ENCODE measurements around the gene NPW. TPM values are rescaled to one million over a fixed set of nuclear protein-coding genes. Genes with fewer than 3 reads are reported as not detected.

Gene NPW
- total RNA-seq, 1 experiment from 2014 or later: 7.1 TPM

- H4K8ac ChIP-seq (replicated peaks; ENCODE audit: insufficient read length, low read depth, low read length): no peak overlapping the region
- H3K79me1 ChIP-seq (ENCODE audit: insufficient read depth, low read depth, low read length, poor library complexity, severe bottlenecking): no peaks in the 10 kb centered on the region
- H3K14ac ChIP-seq (ENCODE audit: insufficient read depth, low read length): no peak overlapping the region
- no peak overlapping the region for H3K18ac ChIP-seq (ENCODE audit: insufficient read length, low read depth, low read length)
- no peak overlapping the region for H3K27ac ChIP-seq (ENCODE audit: insufficient read length, low read depth, low read length)
- H3K36me3 Mint-ChIP-seq (ENCODE audit: insufficient read depth in 1 of 3, low read depth in 3 of 3): peaks cover 4 to 23% (median 23%) of the 10 kb centered on the region in 3 experiments; a peak in 6 of 7 replicates
- H3K9ac ChIP-seq (ENCODE audit: extremely low read depth, insufficient read length, low read length): peak overlapping the region; percentile 36
- no peak overlapping the region for H3K4ac ChIP-seq (ENCODE audit: low read depth, low read length)
- H3K9me3 Mint-ChIP-seq: no peaks in the 10 kb centered on the region
- H2AFZ ChIP-seq (ENCODE audit: low read length): no peak overlapping the region
- H3K27me3 Mint-ChIP-seq (ENCODE audit: low read depth): no peaks in the 10 kb centered on the region
- H3K79me2 ChIP-seq (ENCODE audit: insufficient read depth, low read length): no peaks in the 10 kb centered on the region
- no peak overlapping the region for H4K91ac ChIP-seq (ENCODE audit: insufficient read length, low read depth, low read length)
- H3T11ph ChIP-seq (ENCODE audit: low read length): no peak overlapping the region
- peaks cover 10 to 15% of the 10 kb centered on the region in 2 experiments for H3K4me1 Mint-ChIP-seq
- peak overlapping the region in 1 of 3 experiments; percentile 22; a peak in 1 of 7 replicates for H3K27ac Mint-ChIP-seq
- no CpG with 5 or more reads among the region's 30 CpGs for WGBS (ENCODE audit: extremely low coverage, insufficient read length, low lambda C conversion rate)
- H4K20me1 ChIP-seq (ENCODE audit: control insufficient read depth, insufficient read depth, insufficient read length): no peaks in the 10 kb centered on the region
- no peaks in the 10 kb centered on the region for H3K27me3 ChIP-seq (ENCODE audit: insufficient read depth, low read length)
- H2BK120ac ChIP-seq (ENCODE audit: low read depth, low read length, poor library complexity, severe bottlenecking): no peak overlapping the region
- H2AK5ac ChIP-seq (ENCODE audit: insufficient read length, low read length): no peak overlapping the region
- H2BK5ac ChIP-seq (ENCODE audit: insufficient read length, low read length): no peak overlapping the region
- no peak overlapping the region for H2BK20ac ChIP-seq (ENCODE audit: low read depth, low read length, poor library complexity, severe bottlenecking)
- no peak overlapping the region for H3K23ac ChIP-seq (ENCODE audit: insufficient read length, low read depth, low read length)
- H4K5ac ChIP-seq (ENCODE audit: insufficient read length, low read depth, low read length): no peak overlapping the region
- H3K23me2 ChIP-seq (ENCODE audit: insufficient read length, low read depth, low read length, poor library complexity, severe bottlenecking): peaks cover 11% of the 10 kb centered on the region
- TF ChIP-seq CTCF (conservative IDR thresholded peaks at IDR 0.05): no peak
- H3K56ac ChIP-seq (ENCODE audit: insufficient read length, low read depth, low read length): no peak overlapping the region
- no peak overlapping the region for H2BK15ac ChIP-seq (ENCODE audit: low read depth, low read length)
- H3K9me3 ChIP-seq (ENCODE audit: control insufficient read depth, low read depth, low read length): no peaks in the 10 kb centered on the region
- H3K4me2 ChIP-seq (ENCODE audit: insufficient read depth, insufficient read length, low read length): peak overlapping the region; percentile 81
- H3K4me1 ChIP-seq (ENCODE audit: insufficient read depth, low read length): 0 out of 2 replicates have a peak, but pooled peaks cover 3% of the 10 kb centered on the region
- peak overlapping the region; percentile 89 to 95 for H3K4me3 Mint-ChIP-seq
- no peak overlapping the region for H2BK12ac ChIP-seq (ENCODE audit: insufficient read length, low read depth, low read length)
- no peak for DNase-seq
These were observed 28.5 kb downstream of the NPW start for GRCh38 chr16:2048116-2048543.

Data from H9 (cell line).